SW480 (cell line): ENCODE data around the gene PCED1B.
"Not testable (repeated sequence)": the region's sequence is repeated elsewhere in the genome, so short reads cannot be mapped to it uniquely, and the experiment has no call there.

Source experiments
- DNase-seq: peaks from one replicate; pipeline ENCODE4 v3.0.0-alpha.2; 2016; ENCODE audit warnings: low spot score

The PCED1B gene

GRCh38 chr12:47079468-47079980 lies at the start of gene PCED1B, which contains the start of gene AMIGO2:
Gene PCED1B, plus strand, starts transcription at chr12:47079621. Its CDS starts 155,443 bp downstream, at chr12:47235064.
Gene AMIGO2, minus strand, starts transcription at chr12:47079959. Its CDS starts 957 bp downstream, at chr12:47079002.
- DNase-seq: peak; percentile 71

- DNase-seq: no peak
Measured at GRCh38 chr12:47029903-47030302, 49.5 kb upstream of the PCED1B start.

GRCh38 chr12:47032644-47033043 lies 46.8 kb upstream of the PCED1B start:
- peak; percentile 58 for DNase-seq

- no peak for DNase-seq
Measured at GRCh38 chr12:47033081-47033480, 46.3 kb upstream of the PCED1B start.

GRCh38 chr12:47033789-47034555 lies 45.4 kb upstream of the PCED1B start:
- peak; percentile 37 for DNase-seq

GRCh38 chr12:47034661-47035060 lies 44.8 kb upstream of the PCED1B start:
- no peak for DNase-seq

GRCh38 chr12:47035484-47035883 lies 43.9 kb upstream of the PCED1B start:
- no peak for DNase-seq

GRCh38 chr12:47038270-47038748 lies 41.1 kb upstream of the PCED1B start:
- no peak for DNase-seq

- DNase-seq: no peak
Measured at GRCh38 chr12:47039079-47039478, 40.3 kb upstream of the PCED1B start.

GRCh38 chr12:47039756-47040155 lies 39.7 kb upstream of the PCED1B start:
- DNase-seq: no peak

- no peak for DNase-seq
Measured at GRCh38 chr12:47041327-47041726, 38.1 kb upstream of the PCED1B start.

- DNase-seq: no peak
Measured at GRCh38 chr12:47048541-47048940, 30.9 kb upstream of the PCED1B start.

GRCh38 chr12:47051291-47051690 lies 28.1 kb upstream of the PCED1B start:
- not testable (repeated sequence) for DNase-seq

- DNase-seq: no peak
Measured at GRCh38 chr12:47052274-47052673, 27.1 kb upstream of the PCED1B start.

- DNase-seq: no peak
Measured at GRCh38 chr12:47053961-47054360, 25.5 kb upstream of the PCED1B start.

- DNase-seq: no peak
Measured at GRCh38 chr12:47054659-47055058, 24.8 kb upstream of the PCED1B start.

GRCh38 chr12:47055856-47056255 lies 23.6 kb upstream of the PCED1B start:
- DNase-seq: not testable (repeated sequence)

GRCh38 chr12:47056944-47057343 lies 22.5 kb upstream of the PCED1B start:
- DNase-seq: not testable (repeated sequence)

GRCh38 chr12:47058640-47059039 lies 20.8 kb upstream of the PCED1B start:
- not testable (repeated sequence) for DNase-seq

GRCh38 chr12:47065546-47065945 lies 13.9 kb upstream of the PCED1B start:
- DNase-seq: no peak

GRCh38 chr12:47066278-47067025 lies 13.0 kb upstream of the PCED1B start:
- DNase-seq: no peak

- no peak for DNase-seq
Measured at GRCh38 chr12:47067176-47067575, 12.2 kb upstream of the PCED1B start.
